SK-N-SH treated with all-trans-retinoic acid at 6 μM for 48 hours (cell line): Measurements from ENCODE around the gene TRIM58.

ENCODE experiments used
- ARNTL ChIP-seq: fragments of 450-650 bp; formaldehyde crosslinking; IDR thresholded peaks from 2 replicates; pipeline ENCODE4 v1.5.0; 2020; ENCODE audit warnings: low read depth, mild to moderate bottlenecking, moderate library complexity, borderline replicate concordance
- GLIS3 ChIP-seq: fragments of 250-450 bp; sonication (Bioruptor Pico); IDR thresholded peaks from 2 replicates; pipeline ENCODE4 v1.5.0; 2020; ENCODE audit warnings: mild to moderate bottlenecking, moderate library complexity
- ISL1 ChIP-seq: fragments of 250-450 bp; sonication (Bioruptor Pico); IDR thresholded peaks from 2 replicates; pipeline ENCODE4 v2.1.2; 2022; ENCODE audit warnings: mild to moderate bottlenecking, moderate library complexity
- OSR1 ChIP-seq: fragments of 250-450 bp; sonication (Bioruptor Pico); IDR thresholded peaks from 2 replicates; pipeline ENCODE4 v1.8.0; 2022; ENCODE audit warnings: moderate library complexity, mild to moderate bottlenecking, inconsistent platforms
- TCF4 ChIP-seq: fragments of 250-450 bp; sonication (Bioruptor Pico); IDR thresholded peaks from 2 replicates; pipeline ENCODE4 v1.8.0; 2021; ENCODE audit warnings: mild to moderate bottlenecking, moderate library complexity, borderline replicate concordance
- ZFP3 ChIP-seq: fragments of 250-450 bp; sonication (Bioruptor Pico); IDR thresholded peaks from 2 replicates; pipeline ENCODE4 v1.5.0; 2020; ENCODE audit warnings: mild to moderate bottlenecking, moderate library complexity
- ZFP30 ChIP-seq: fragments of 450-650 bp; formaldehyde crosslinking; IDR thresholded peaks from 2 replicates; pipeline ENCODE4 v1.5.0; 2022; ENCODE audit warnings: mild to moderate bottlenecking, moderate library complexity
- TF ChIP-seq, protein P1 (sequence below): fragments of 250-450 bp; sonication (Bioruptor Pico); IDR thresholded peaks from 2 replicates; pipeline ENCODE4 v1.8.0; 2020; ENCODE audit warnings: mild to moderate bottlenecking, moderate library complexity, borderline replicate concordance
- TF ChIP-seq, protein P2 (sequence below): fragments of 250-450 bp; sonication (Bioruptor Pico); IDR thresholded peaks from 2 replicates; pipeline ENCODE4 v1.5.0; 2020; ENCODE audit warnings: mild to moderate bottlenecking, moderate library complexity
- TF ChIP-seq, protein P3 (sequence below): fragments of 250-450 bp; sonication (Bioruptor Pico); IDR thresholded peaks from 2 replicates; pipeline ENCODE4 v1.5.1; 2020; ENCODE audit warnings: low read depth, mild to moderate bottlenecking, moderate library complexity

DNA sequence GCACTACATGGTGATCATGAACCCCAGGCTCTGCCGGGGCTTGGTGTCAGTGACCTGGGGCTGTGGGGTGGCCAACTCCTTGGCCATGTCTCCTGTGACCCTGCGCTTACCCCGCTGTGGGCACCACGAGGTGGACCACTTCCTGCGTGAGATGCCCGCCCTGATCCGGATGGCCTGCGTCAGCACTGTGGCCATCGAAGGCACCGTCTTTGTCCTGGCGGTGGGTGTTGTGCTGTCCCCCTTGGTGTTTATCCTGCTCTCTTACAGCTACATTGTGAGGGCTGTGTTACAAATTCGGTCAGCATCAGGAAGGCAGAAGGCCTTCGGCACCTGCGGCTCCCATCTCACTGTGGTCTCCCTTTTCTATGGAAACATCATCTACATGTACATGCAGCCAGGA is 39.0 kb downstream of the TRIM58 start:
- TF ChIP-seq ARNTL (CRISPR knock-in tag) = no peak
- no peak for TF ChIP-seq ZFP3
- no peak for TF ChIP-seq GLIS3 (CRISPR knock-in tag)
- TF ChIP-seq ZFP30 = no peak
- TF ChIP-seq, protein P1, sequence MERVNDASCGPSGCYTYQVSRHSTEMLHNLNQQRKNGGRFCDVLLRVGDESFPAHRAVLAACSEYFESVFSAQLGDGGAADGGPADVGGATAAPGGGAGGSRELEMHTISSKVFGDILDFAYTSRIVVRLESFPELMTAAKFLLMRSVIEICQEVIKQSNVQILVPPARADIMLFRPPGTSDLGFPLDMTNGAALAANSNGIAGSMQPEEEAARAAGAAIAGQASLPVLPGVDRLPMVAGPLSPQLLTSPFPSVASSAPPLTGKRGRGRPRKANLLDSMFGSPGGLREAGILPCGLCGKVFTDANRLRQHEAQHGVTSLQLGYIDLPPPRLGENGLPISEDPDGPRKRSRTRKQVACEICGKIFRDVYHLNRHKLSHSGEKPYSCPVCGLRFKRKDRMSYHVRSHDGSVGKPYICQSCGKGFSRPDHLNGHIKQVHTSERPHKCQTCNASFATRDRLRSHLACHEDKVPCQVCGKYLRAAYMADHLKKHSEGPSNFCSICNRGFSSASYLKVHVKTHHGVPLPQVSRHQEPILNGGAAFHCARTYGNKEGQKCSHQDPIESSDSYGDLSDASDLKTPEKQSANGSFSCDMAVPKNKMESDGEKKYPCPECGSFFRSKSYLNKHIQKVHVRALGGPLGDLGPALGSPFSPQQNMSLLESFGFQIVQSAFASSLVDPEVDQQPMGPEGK (CRISPR knock-in tag) = no peak
- TF ChIP-seq OSR1 (CRISPR knock-in tag) = no peak
- no peak for TF ChIP-seq TCF4 (CRISPR knock-in tag)
- TF ChIP-seq, protein P2, sequence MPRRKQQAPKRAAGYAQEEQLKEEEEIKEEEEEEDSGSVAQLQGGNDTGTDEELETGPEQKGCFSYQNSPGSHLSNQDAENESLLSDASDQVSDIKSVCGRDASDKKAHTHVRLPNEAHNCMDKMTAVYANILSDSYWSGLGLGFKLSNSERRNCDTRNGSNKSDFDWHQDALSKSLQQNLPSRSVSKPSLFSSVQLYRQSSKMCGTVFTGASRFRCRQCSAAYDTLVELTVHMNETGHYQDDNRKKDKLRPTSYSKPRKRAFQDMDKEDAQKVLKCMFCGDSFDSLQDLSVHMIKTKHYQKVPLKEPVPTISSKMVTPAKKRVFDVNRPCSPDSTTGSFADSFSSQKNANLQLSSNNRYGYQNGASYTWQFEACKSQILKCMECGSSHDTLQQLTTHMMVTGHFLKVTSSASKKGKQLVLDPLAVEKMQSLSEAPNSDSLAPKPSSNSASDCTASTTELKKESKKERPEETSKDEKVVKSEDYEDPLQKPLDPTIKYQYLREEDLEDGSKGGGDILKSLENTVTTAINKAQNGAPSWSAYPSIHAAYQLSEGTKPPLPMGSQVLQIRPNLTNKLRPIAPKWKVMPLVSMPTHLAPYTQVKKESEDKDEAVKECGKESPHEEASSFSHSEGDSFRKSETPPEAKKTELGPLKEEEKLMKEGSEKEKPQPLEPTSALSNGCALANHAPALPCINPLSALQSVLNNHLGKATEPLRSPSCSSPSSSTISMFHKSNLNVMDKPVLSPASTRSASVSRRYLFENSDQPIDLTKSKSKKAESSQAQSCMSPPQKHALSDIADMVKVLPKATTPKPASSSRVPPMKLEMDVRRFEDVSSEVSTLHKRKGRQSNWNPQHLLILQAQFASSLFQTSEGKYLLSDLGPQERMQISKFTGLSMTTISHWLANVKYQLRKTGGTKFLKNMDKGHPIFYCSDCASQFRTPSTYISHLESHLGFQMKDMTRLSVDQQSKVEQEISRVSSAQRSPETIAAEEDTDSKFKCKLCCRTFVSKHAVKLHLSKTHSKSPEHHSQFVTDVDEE (CRISPR knock-in tag) = no peak
- TF ChIP-seq, protein P3, sequence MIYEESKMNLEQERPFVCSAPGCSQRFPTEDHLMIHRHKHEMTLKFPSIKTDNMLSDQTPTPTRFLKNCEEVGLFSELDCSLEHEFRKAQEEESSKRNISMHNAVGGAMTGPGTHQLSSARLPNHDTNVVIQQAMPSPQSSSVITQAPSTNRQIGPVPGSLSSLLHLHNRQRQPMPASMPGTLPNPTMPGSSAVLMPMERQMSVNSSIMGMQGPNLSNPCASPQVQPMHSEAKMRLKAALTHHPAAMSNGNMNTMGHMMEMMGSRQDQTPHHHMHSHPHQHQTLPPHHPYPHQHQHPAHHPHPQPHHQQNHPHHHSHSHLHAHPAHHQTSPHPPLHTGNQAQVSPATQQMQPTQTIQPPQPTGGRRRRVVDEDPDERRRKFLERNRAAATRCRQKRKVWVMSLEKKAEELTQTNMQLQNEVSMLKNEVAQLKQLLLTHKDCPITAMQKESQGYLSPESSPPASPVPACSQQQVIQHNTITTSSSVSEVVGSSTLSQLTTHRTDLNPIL = no peak
- TF ChIP-seq ISL1 (CRISPR knock-in tag) = no peak
